Nephron (organoid): ENCODE results near the gene BRME1.

Experiments used
- H3K27ac Mint-ChIP-seq, 3 experiments: 2 replicates each; pipeline ENCODE4 v1.8.0; 2020; ENCODE audit warnings: mixed read lengths in 3 of 3, mild to moderate bottlenecking in 2 of 3, moderate library complexity in 1 of 3
- H3K27me3 Mint-ChIP-seq: 2 replicates; pipeline ENCODE4 v1.8.0; 2021; ENCODE audit warnings: low read depth, mild to moderate bottlenecking, moderate library complexity, mixed read lengths
- H3K36me3 Mint-ChIP-seq: 2 replicates; pipeline ENCODE4 v1.8.0; 2020; ENCODE audit warnings: low read depth, mixed read lengths
- H3K4me1 Mint-ChIP-seq: 2 replicates; pipeline ENCODE4 v1.8.0; 2020; ENCODE audit warnings: mixed read lengths
- H3K4me3 Mint-ChIP-seq, 3 experiments: 2 replicates each; pipeline ENCODE4 v1.8.0; 2020; ENCODE audit warnings: mild to moderate bottlenecking in 3 of 3, mixed read lengths in 3 of 3, moderate library complexity in 2 of 3
- H3K9me3 Mint-ChIP-seq: 2 replicates; pipeline ENCODE4 v1.8.0; 2020; ENCODE audit warnings: mixed read lengths
- CTCF ChIP-seq, 3 experiments: fragments of 200-600 bp; sonication (generic); IDR thresholded peaks; one replicate each; pipeline ENCODE4 v1.5.0; 2021; ENCODE audit warnings: antibody characterized with exemption in 3 of 3; ENCODE audit not compliant: unreplicated experiment in 3 of 3

BRME1 gene

GRCh38 chr19:13839130-13839937, 66.6 kb downstream of the BRME1 start:
- H3K4me1 Mint-ChIP-seq, result peaks cover 12% of the 10 kb centered on the region
- H3K27ac Mint-ChIP-seq, result peak overlapping the region in 2 of 3 experiments; percentile 35 to 37
- H3K9me3 Mint-ChIP-seq, result no peaks in the 10 kb centered on the region
- H3K27me3 Mint-ChIP-seq, result no peaks in the 10 kb centered on the region
- no peaks in the 10 kb centered on the region for H3K36me3 Mint-ChIP-seq
- TF ChIP-seq CTCF (IDR thresholded peaks at IDR 0.05; ENCODE audit: unreplicated experiment in 3 of 3), result no peak
- H3K4me3 Mint-ChIP-seq, result peak overlapping the region in 2 of 3 experiments; percentile 60 to 61

- no peaks in the 10 kb centered on the region for H3K9me3 Mint-ChIP-seq
- H3K27ac Mint-ChIP-seq, result peak overlapping the region in 2 of 3 experiments; percentile 35 to 37
- no peaks in the 10 kb centered on the region for H3K27me3 Mint-ChIP-seq
- no peaks in the 10 kb centered on the region for H3K36me3 Mint-ChIP-seq
- peaks cover 18% of the 10 kb centered on the region for H3K4me1 Mint-ChIP-seq
- peak overlapping the region in 2 of 3 experiments; percentile 60 to 63 for H3K4me3 Mint-ChIP-seq
- TF ChIP-seq CTCF (IDR thresholded peaks at IDR 0.05; ENCODE audit: unreplicated experiment in 3 of 3), result no peak
These were observed 67.3 kb downstream of the BRME1 start for GRCh38 chr19:13838435-13839129.

GRCh38 chr19:13835791-13836723, 69.9 kb downstream of the BRME1 start:
- Mint-ChIP-seq H3K36me3 (peaks cover 6% of the 10 kb centered on the region), H3K4me3 (no peak overlapping the region), H3K9me3 (no peaks in the 10 kb centered on the region)

DNA sequence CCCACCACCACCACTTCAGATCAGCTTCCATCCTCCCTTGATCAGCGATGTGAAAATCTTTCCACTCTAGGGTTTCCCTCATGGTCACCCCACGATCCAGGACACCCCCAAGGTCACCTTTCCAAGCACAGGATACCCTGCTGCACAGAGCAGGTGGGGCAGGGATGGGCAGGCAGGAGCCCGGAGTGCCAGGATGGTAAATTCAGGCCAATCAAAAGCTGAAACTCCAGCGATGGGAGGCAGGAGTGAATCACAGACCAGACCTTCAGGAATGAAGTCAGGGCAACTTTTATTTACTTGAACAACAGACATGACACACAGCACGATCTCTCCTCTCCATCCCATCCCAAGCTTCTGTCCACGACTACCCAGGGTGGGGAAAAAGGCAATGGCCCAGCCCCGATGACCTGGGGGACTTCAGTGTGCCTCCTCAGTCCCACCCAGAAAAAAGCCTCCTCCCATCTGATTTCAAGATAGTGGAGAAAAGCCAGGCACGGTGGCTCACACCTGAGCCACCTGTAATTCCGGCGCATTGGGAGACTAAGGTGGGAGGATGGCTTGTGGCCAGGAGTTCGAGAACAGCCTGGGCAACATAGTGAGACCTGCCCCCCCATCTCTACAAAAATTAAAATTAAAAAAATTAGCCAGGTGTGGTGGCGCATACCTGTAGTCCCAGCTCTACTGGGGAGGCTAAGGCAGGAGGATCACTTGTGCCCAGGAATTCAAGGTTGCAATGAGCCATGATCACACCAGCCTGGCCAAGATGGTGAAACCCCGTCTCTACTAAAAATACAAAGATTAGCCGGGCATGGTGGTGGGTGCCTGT, 71.5 kb downstream of the BRME1 start:
- Mint-ChIP-seq H3K36me3 (peaks cover 16% of the 10 kb centered on the region), H3K4me3 (peak overlapping the region; percentile 65 to 84 (median 72)), H3K9me3 (no peaks in the 10 kb centered on the region), H3K4me1 (peaks cover 5% of the 10 kb centered on the region), H3K27me3 (no peaks in the 10 kb centered on the region), H3K27ac (peak overlapping the region; percentile 2 to 11 (median 9))
- no peak for TF ChIP-seq CTCF (IDR thresholded peaks at IDR 0.05; ENCODE audit: unreplicated experiment in 3 of 3)

More at GRCh38 chr19:13835791-13836723, 69.9 kb downstream of the BRME1 start:
- no peak overlapping the region for H3K27ac Mint-ChIP-seq
- H3K4me1 Mint-ChIP-seq, result peaks cover 17% of the 10 kb centered on the region
- no peak for TF ChIP-seq CTCF (IDR thresholded peaks at IDR 0.05; ENCODE audit: unreplicated experiment in 3 of 3)
- no peaks in the 10 kb centered on the region for H3K27me3 Mint-ChIP-seq
